Mucosa of descending colon (tissue), 3 donors: ENCODE measurements around the gene PARP12. TPM values are rescaled to one million over a fixed set of nuclear protein-coding genes. Genes with fewer than 3 reads are reported as not detected.

ENCODE experiments used
- ATAC-seq: fragments of 200-7000 bp; cut with Tn5 transposase; one replicate; pipeline ENCODE4 v1.9.1; 2020; ENCODE audit warnings: mild to moderate bottlenecking, moderate library complexity
- DNase-seq, 3 donors: peaks; one replicate each; pipeline ENCODE4 v3.0.0-alpha.2; 2020
- H3K36me3 ChIP-seq: fragments of 200-600 bp; one replicate; pipeline ENCODE4 v1.8.0; 2021; ENCODE audit warnings: low read depth, mild to moderate bottlenecking
- H3K4me1 ChIP-seq: fragments of 200-600 bp; one replicate; pipeline ENCODE4 v1.8.0; 2021; ENCODE audit warnings: low read depth, mild to moderate bottlenecking
- H3K4me3 ChIP-seq: fragments of 200-600 bp; one replicate; pipeline ENCODE4 v1.8.0; 2021; ENCODE audit warnings: mild to moderate bottlenecking
- H3K9me3 ChIP-seq: fragments of 200-600 bp; one replicate; pipeline ENCODE4 v1.8.0; 2021; ENCODE audit warnings: mild to moderate bottlenecking
- intact Hi-C, 2 donors: fragments of 100-400 bp; cut with DNase I in 1 of 2; cut with micrococcal nuclease in 1 of 2; formaldehyde crosslinking; loops; one replicate each; pipeline versions ENCODE4 v1.11.0 to v1.11.1; 2022; cut with DNase I, micrococcal nuclease
- total RNA-seq, 3 donors: library from RNA; stranded (reverse); fragmentation: NEBNext Ultra II Directional in 2 of 3; extraction: Animal tissue kit (Norgen Biotek cat#: 25700) in 2 of 3; gene quantifications; one replicate each; pipeline versions ENCODE4 v1.2.1 to v1.2.4, GENCODE V29; 2021 to 2023
- TF ChIP-seq, protein P1 (sequence below): fragments of 200-600 bp; IDR thresholded peaks from one replicate; pipeline ENCODE4 v1.8.0; 2022; ENCODE audit warnings: antibody characterized with exemption, mild to moderate bottlenecking
- donor health status: DM: no; HTN: no; CAD: no; lungs with moderate emphysema.
- donor health status: DM: no; HTN: no; CAD: no.
- donor health status: DM: no; HTN: yes; CAD: no.

The PARP12 gene
- total RNA-seq, 3 donors from 2014 or later: 55.7 to 77.0 (median 61.8) TPM

GRCh38 chr7:140005754-140006503, 56.8 kb downstream of the PARP12 start:
- peak; percentile 53 for ATAC-seq
- DNase-seq: no peak
- intact Hi-C loops: loop anchor here in 1 of 2 donors (10.0 kb wide), 2 partner anchors 231 to 391 kb away; partner anchors contain the start of gene HIPK2

GRCh38 chr7:140005341-140005740, 57.4 kb downstream of the PARP12 start:
- DNase-seq: no peak
- Histone ChIP-seq H3K4me1 (no peaks in the 10 kb centered on the region), H3K4me3 (no peak overlapping the region), H3K36me3 (no peaks in the 10 kb centered on the region), H3K9me3 (no peaks in the 10 kb centered on the region)
- TF ChIP-seq, protein P1, sequence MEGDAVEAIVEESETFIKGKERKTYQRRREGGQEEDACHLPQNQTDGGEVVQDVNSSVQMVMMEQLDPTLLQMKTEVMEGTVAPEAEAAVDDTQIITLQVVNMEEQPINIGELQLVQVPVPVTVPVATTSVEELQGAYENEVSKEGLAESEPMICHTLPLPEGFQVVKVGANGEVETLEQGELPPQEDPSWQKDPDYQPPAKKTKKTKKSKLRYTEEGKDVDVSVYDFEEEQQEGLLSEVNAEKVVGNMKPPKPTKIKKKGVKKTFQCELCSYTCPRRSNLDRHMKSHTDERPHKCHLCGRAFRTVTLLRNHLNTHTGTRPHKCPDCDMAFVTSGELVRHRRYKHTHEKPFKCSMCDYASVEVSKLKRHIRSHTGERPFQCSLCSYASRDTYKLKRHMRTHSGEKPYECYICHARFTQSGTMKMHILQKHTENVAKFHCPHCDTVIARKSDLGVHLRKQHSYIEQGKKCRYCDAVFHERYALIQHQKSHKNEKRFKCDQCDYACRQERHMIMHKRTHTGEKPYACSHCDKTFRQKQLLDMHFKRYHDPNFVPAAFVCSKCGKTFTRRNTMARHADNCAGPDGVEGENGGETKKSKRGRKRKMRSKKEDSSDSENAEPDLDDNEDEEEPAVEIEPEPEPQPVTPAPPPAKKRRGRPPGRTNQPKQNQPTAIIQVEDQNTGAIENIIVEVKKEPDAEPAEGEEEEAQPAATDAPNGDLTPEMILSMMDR: no peak
- ATAC-seq: no peak
- intact Hi-C loops: loop anchor here in 1 of 2 donors (10.0 kb wide), 2 partner anchors 231 to 391 kb away; partner anchors contain the start of gene HIPK2

More at GRCh38 chr7:140005754-140006503, 56.8 kb downstream of the PARP12 start:
- TF ChIP-seq, protein P1: no peak
- Histone ChIP-seq H3K9me3 (no peaks in the 10 kb centered on the region), H3K36me3 (no peaks in the 10 kb centered on the region), H3K4me1 (no peaks in the 10 kb centered on the region), H3K4me3 (no peak overlapping the region)

DNA sequence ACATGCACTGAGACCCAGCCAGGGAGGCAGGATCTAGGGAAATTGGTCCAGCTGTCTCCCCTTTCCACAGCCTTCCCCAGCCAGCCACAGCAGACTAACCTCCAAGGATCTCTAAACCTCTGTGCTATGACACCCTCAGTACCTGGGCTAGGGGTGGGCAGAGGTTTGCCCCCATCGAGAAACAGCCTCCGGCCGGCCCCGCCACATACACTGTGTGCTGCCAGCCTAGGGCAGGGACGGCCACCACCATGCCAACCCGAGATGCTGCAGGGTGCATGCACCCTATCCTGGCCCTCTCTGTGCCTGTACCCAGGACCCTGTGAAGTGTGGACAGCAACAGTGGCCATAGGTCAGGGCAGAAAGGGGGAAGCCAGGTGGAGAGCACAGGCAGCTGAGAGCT, 58.1 kb downstream of the PARP12 start:
- no peak overlapping the region for H3K4me3 ChIP-seq

GRCh38 chr7:140003913-140004382, 58.8 kb downstream of the PARP12 start:
- intact Hi-C loops: loop anchor here (2.0 to 10.0 kb wide), 4 partner anchors 229 to 389 kb away; partner anchors contain the start of gene HIPK2 (in 1 of the 2)
- ATAC-seq (peak; percentile 48), DNase-seq (peak in 1 of 3 donors; percentile 71)
- TF ChIP-seq, protein P1: no peak
- Histone ChIP-seq H3K9me3 (no peaks in the 10 kb centered on the region), H3K4me1 (no peaks in the 10 kb centered on the region), H3K36me3 (no peaks in the 10 kb centered on the region), H3K4me3 (no peak overlapping the region)

More for the DNA sequence above, 58.1 kb downstream of the PARP12 start:
- no peak for ATAC-seq
- H3K36me3 ChIP-seq: no peaks in the 10 kb centered on the region
- H3K4me1 ChIP-seq: no peaks in the 10 kb centered on the region
- intact Hi-C loops: loop anchor here in 1 of 2 donors (5.0 to 10.0 kb wide), 3 partner anchors 230 to 390 kb away; partner anchors contain the start of gene HIPK2
- TF ChIP-seq, protein P1: no peak
- H3K9me3 ChIP-seq: no peaks in the 10 kb centered on the region
- no peak for DNase-seq

DNA sequence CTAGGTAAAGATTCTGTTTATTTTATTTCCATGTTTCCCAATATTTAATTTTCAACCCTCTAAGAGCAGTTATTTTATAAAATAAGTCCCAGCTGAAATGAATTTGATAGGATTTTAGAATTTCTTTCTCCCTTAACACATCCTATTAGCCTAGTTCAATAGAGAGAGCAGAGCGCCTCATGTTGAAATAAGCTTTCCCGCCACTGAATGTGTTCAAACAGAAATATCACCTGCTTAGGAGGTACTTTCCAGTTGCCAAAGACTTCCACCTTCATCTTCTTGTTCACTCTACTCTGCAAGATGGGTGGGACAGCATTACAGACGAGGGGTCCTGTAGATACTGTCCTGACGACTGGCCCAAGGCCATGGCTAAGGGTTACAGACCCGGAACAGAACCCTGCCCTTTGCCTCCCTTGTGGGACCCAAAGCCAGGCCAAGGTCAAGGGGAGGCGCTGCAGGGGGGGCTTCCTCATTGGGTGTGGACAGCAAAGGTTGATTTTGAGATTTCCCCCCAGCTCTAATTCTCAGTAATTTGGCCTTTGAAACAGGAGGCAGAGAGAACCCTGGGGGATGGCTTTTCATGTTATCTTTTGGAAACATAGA, 62.0 kb downstream of the PARP12 start:
- Histone ChIP-seq H3K9me3 (no peaks in the 10 kb centered on the region), H3K4me1 (no peaks in the 10 kb centered on the region), H3K36me3 (no peaks in the 10 kb centered on the region), H3K4me3 (no peak overlapping the region)
- intact Hi-C loops: loop anchor here in 1 of 2 donors (5.0 to 10.0 kb wide), 3 partner anchors 226 to 386 kb away; partner anchors contain the start of gene HIPK2
- ATAC-seq (no peak), DNase-seq (no peak)
- TF ChIP-seq, protein P1: no peak
